Nephron progenitor cell (in vitro differentiated cells): ENCODE data around the gene GUK1.
A peak's percentile ranks its signal among the peaks of the same experiment; 100 is the strongest.

Experiments
- DNase-seq: peaks from one replicate; pipeline ENCODE4 v3.0.0; 2021
- H3K27ac Mint-ChIP-seq: 2 replicates; pipeline ENCODE4 v1.8.0; 2021; ENCODE audit warnings: mild to moderate bottlenecking, moderate library complexity, mixed read lengths
- H3K27me3 Mint-ChIP-seq: 2 replicates; pipeline ENCODE4 v1.8.0; 2021; ENCODE audit warnings: mild to moderate bottlenecking, low read depth, mixed read lengths; ENCODE audit not compliant: poor library complexity
- H3K36me3 Mint-ChIP-seq: 2 replicates; pipeline ENCODE4 v1.8.0; 2021; ENCODE audit warnings: low read depth, mixed read lengths
- H3K4me1 Mint-ChIP-seq: 2 replicates; pipeline ENCODE4 v1.8.0; 2021; ENCODE audit warnings: mixed read lengths
- H3K4me3 Mint-ChIP-seq: 2 replicates; pipeline ENCODE4 v1.8.0; 2021; ENCODE audit warnings: mild to moderate bottlenecking, moderate library complexity, mixed read lengths
- H3K9me3 Mint-ChIP-seq: 2 replicates; pipeline ENCODE4 v1.8.0; 2021; ENCODE audit warnings: mild to moderate bottlenecking, moderate library complexity, mixed read lengths
- TF ChIP-seq, protein P1 (sequence below): fragments of 200-600 bp; sonication (generic); IDR thresholded peaks from 2 replicates; pipeline ENCODE4 v1.5.0; 2021; ENCODE audit warnings: antibody characterized with exemption

GUK1 gene

DNA sequence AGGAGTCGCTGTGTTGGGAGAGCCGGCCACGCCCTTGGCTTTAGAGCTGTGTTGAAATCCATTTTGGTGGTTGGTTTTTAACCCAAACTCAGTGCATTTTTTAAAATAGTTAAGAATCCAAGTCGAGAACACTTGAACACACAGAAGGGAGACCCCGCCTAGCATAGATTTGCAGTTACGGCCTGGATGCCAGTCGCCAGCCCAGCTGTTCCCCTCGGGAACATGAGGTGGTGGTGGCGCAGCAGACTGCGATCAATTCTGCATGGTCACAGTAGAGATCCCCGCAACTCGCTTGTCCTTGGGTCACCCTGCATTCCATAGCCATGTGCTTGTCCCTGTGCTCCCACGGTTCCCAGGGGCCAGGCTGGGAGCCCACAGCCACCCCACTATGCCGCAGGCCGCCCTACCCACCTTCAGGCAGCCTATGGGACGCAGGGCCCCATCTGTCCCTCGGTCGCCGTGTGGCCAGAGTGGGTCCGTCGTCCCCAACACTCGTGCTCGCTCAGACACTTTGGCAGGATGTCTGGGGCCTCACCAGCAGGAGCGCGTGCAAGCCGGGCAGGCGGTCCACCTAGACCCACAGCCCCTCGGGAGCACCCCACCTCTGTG lies 41.7 kb upstream of the GUK1 start:
- no peak for DNase-seq
- Mint-ChIP-seq H3K4me3 (no peak overlapping the region), H3K27ac (no peak overlapping the region), H3K4me1 (peaks cover 14% of the 10 kb centered on the region), H3K9me3 (peaks cover 25% of the 10 kb centered on the region), H3K36me3 (peaks cover 59% of the 10 kb centered on the region), H3K27me3 (peaks cover 3% of the 10 kb centered on the region)
- TF ChIP-seq, protein P1, sequence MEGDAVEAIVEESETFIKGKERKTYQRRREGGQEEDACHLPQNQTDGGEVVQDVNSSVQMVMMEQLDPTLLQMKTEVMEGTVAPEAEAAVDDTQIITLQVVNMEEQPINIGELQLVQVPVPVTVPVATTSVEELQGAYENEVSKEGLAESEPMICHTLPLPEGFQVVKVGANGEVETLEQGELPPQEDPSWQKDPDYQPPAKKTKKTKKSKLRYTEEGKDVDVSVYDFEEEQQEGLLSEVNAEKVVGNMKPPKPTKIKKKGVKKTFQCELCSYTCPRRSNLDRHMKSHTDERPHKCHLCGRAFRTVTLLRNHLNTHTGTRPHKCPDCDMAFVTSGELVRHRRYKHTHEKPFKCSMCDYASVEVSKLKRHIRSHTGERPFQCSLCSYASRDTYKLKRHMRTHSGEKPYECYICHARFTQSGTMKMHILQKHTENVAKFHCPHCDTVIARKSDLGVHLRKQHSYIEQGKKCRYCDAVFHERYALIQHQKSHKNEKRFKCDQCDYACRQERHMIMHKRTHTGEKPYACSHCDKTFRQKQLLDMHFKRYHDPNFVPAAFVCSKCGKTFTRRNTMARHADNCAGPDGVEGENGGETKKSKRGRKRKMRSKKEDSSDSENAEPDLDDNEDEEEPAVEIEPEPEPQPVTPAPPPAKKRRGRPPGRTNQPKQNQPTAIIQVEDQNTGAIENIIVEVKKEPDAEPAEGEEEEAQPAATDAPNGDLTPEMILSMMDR, result no peak

GRCh38 chr1:228099331-228099732 lies 40.7 kb upstream of the GUK1 start:
- Mint-ChIP-seq H3K27ac (no peak overlapping the region), H3K4me3 (no peak overlapping the region), H3K27me3 (peaks cover 3% of the 10 kb centered on the region), H3K36me3 (peaks cover 50% of the 10 kb centered on the region), H3K4me1 (peaks cover 20% of the 10 kb centered on the region), H3K9me3 (peaks cover 17% of the 10 kb centered on the region)
- DNase-seq, result no peak
- TF ChIP-seq, protein P1, result no peak

GRCh38 chr1:228100822-228101613 lies 39.1 kb upstream of the GUK1 start:
- no peak overlapping the region for H3K27ac Mint-ChIP-seq
- H3K36me3 Mint-ChIP-seq, result peaks cover 33% of the 10 kb centered on the region
- DNase-seq, result no peak
- H3K27me3 Mint-ChIP-seq, result peaks cover 2% of the 10 kb centered on the region
- H3K9me3 Mint-ChIP-seq, result peaks cover under 1% of the 10 kb centered on the region
- TF ChIP-seq, protein P1, result no peak
- H3K4me1 Mint-ChIP-seq, result peaks cover 25% of the 10 kb centered on the region
- H3K4me3 Mint-ChIP-seq, result peak overlapping the region; percentile 75

DNA sequence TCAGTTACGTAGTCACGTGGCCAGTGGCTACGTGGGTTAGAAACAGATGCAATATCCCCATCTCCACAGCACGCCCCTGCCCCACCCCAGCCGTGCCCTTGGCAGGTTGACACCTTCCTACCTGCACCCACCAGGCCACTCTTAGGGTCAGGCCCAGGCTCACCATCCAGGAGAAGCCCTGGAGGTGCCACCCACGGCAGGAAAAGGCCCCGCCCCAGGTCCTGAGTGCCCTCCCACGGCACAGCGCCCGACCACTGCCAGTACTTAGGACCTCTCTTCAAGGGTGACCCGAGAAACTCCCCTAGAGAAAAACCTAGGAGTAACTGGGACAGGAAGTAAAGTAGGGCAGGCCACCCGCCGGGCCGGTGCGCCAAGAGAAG lies 38.5 kb upstream of the GUK1 start:
- Mint-ChIP-seq H3K9me3 (no peaks in the 10 kb centered on the region), H3K36me3 (peaks cover 31% of the 10 kb centered on the region), H3K4me3 (peak overlapping the region; percentile 75), H3K27ac (no peak overlapping the region), H3K27me3 (peaks cover 2% of the 10 kb centered on the region), H3K4me1 (peaks cover 25% of the 10 kb centered on the region)
- TF ChIP-seq, protein P1, result no peak
- DNase-seq, result no peak

DNA sequence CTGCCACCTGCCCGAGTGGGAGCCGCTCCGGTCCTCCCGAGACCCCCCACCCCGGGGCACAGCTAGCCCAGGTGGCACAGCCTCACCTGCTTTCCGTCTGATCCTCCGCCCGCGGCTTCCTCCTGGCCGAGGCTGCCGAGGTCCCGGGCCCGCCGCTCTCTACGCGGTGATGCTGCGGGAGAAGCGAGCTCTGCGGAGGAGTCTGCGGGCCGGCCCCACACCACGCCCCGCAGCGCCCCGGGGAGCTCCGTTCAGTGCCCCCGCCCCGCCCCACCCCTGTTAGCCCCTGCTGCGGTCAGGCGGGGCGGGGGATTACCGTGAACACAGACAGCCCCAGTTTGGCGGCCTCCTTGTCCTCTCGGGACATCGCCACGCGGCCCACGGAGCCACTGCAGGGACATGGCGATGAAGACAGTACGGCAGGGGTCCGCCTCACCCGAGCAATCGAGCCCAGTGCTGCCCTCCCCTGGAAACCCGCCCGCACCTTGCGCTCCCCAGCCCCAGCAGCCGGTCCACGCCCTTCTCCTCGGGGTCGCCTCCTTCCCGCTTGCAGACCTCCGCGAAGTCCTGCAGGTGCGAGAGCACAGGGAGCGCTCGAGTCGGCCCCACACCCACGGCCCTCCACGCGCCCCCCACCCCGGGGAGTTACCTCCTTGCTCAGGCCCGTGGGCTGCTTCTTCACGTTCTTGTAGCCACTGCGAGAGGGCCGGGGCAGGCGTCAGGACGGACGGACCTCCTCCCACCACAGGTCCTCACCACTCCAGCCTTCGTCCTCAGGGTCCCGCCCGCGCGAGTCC lies 37.9 kb upstream of the GUK1 start:
- peaks cover 28% of the 10 kb centered on the region for H3K36me3 Mint-ChIP-seq
- H3K27me3 Mint-ChIP-seq, result peaks cover 2% of the 10 kb centered on the region
- H3K4me1 Mint-ChIP-seq, result peaks cover 25% of the 10 kb centered on the region
- peak; percentile 74 for DNase-seq
- no peaks in the 10 kb centered on the region for H3K9me3 Mint-ChIP-seq
- no peak overlapping the region for H3K27ac Mint-ChIP-seq
- peak overlapping the region; percentile 92 for H3K4me3 Mint-ChIP-seq
- TF ChIP-seq, protein P1, result no peak
